ENCODE results near the gene SLC13A3.

SLC13A3 gene

GRCh38 chr20:46629341-46629740, 21.9 kb downstream of the SLC13A3 start:
- Histone ChIP-seq H3K36me3 (ENCODE audit: control insufficient read depth in 1 of 2, insufficient read depth in 2 of 2, low read length in 2 of 2) (no peaks in the 10 kb centered on the region), H3K27ac (ENCODE audit: low read length) (no peak overlapping the region), H3K9me3 (ENCODE audit: control insufficient read depth in 1 of 2, low read length in 2 of 2) (peaks cover 11 to 18% of the 10 kb centered on the region in 2 donors), H3K27me3 (ENCODE audit: low read depth, low read length) (no peaks in the 10 kb centered on the region), H3K4me3 (ENCODE audit: low read depth in 1 of 2, low read length in 2 of 2) (no peak overlapping the region), H3K4me1 (ENCODE audit: control insufficient read depth in 1 of 2, insufficient read depth in 2 of 2, low read length in 2 of 2) (no peaks in the 10 kb centered on the region)

GRCh38 chr20:46627234-46627633, 24.0 kb downstream of the SLC13A3 start:
- Histone ChIP-seq H3K4me1 (ENCODE audit: control insufficient read depth in 1 of 2, insufficient read depth in 2 of 2, low read length in 2 of 2) (no peaks in the 10 kb centered on the region), H3K27me3 (ENCODE audit: low read depth, low read length) (no peaks in the 10 kb centered on the region), H3K36me3 (ENCODE audit: control insufficient read depth in 1 of 2, insufficient read depth in 2 of 2, low read length in 2 of 2) (no peaks in the 10 kb centered on the region), H3K4me3 (ENCODE audit: low read depth in 1 of 2, low read length in 2 of 2) (no peak overlapping the region), H3K9me3 (ENCODE audit: control insufficient read depth in 1 of 2, low read length in 2 of 2) (peaks cover 17 to 22% of the 10 kb centered on the region in 2 donors), H3K27ac (ENCODE audit: low read length) (no peak overlapping the region)

DNA sequence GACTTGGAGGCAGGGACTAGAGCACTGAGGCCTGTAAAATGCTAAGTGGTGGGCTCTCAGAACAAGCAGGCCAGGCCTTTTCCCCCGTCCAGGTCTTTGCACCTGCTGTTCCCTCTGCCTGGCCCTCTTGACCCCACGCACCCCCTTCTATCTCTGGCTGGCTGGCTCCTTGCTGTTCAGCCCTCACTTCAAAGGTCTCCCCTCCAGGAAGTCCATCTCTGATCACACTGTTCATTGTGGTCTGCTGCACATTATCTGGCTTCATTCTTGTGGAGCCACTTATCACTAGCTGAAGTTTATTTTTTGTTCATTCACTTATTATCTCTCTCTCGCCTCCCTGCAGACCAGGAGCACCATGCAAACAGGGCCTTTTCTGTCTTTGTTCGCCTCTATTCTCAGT, 24.5 kb downstream of the SLC13A3 start:
- H3K27ac ChIP-seq (ENCODE audit: low read length): no peak overlapping the region
- H3K27me3 ChIP-seq (ENCODE audit: low read depth, low read length): no peaks in the 10 kb centered on the region
- no peak overlapping the region for H3K4me3 ChIP-seq (ENCODE audit: low read depth in 1 of 2, low read length in 2 of 2)
- H3K4me1 ChIP-seq (ENCODE audit: control insufficient read depth in 1 of 2, insufficient read depth in 2 of 2, low read length in 2 of 2): no peaks in the 10 kb centered on the region
- peaks cover 17 to 22% of the 10 kb centered on the region in 2 donors for H3K9me3 ChIP-seq (ENCODE audit: control insufficient read depth in 1 of 2, low read length in 2 of 2)
- H3K36me3 ChIP-seq (ENCODE audit: control insufficient read depth in 1 of 2, insufficient read depth in 2 of 2, low read length in 2 of 2): no peaks in the 10 kb centered on the region

GRCh38 chr20:46625875-46626373, 25.3 kb downstream of the SLC13A3 start:
- Histone ChIP-seq H3K4me3 (ENCODE audit: low read depth in 1 of 2, low read length in 2 of 2) (no peak overlapping the region), H3K9me3 (ENCODE audit: control insufficient read depth in 1 of 2, low read length in 2 of 2) (peaks cover 17 to 22% of the 10 kb centered on the region in 2 donors)

DNA sequence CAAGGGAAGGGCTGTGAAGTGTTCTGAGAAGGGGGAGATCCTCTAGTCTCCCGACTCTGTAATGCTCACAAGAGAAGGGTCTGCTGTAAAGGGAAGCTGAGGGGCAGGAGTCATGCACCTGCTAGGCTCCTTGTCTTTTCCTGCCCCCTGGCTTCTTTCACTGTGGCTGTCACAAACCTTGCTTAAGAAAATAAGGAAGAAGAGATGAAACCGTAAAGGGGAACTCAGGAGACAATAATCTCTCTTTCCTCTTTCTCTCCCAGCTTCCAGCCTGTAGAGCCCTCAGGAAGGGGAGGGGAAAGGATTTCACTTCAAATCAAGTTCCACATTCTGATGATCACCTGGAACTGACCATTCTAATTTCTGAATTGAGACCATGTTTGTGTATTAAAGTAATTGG, 26.3 kb downstream of the SLC13A3 start:
- no peaks in the 10 kb centered on the region for H3K27me3 ChIP-seq (ENCODE audit: low read depth, low read length)
- no peak overlapping the region for H3K27ac ChIP-seq (ENCODE audit: low read length)

More at GRCh38 chr20:46625875-46626373, 25.3 kb downstream of the SLC13A3 start:
- no peaks in the 10 kb centered on the region for H3K27me3 ChIP-seq (ENCODE audit: low read depth, low read length)
- H3K27ac ChIP-seq (ENCODE audit: low read length): no peak overlapping the region
- no peaks in the 10 kb centered on the region for H3K36me3 ChIP-seq (ENCODE audit: control insufficient read depth in 1 of 2, insufficient read depth in 2 of 2, low read length in 2 of 2)
- no peaks in the 10 kb centered on the region for H3K4me1 ChIP-seq (ENCODE audit: control insufficient read depth in 1 of 2, insufficient read depth in 2 of 2, low read length in 2 of 2)

DNA sequence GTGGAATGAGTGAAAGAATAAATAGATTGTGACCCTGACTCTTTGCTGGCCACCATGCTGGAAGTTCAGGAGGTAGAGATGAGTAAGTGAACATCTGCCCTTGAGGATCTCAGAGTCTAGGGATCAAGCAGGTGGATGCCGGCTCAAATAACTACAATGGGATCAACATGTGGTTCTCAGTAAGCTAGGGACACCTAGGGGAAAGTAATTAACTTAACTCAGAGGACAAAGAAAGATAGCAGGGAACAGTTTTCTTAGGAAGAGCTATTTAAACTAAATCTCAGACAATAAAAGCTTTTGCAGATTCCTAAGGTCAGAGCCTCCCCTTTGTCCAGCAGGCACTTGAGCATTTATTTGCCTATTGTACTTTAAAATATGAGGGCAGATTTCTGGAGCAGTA, 29.1 kb downstream of the SLC13A3 start:
- no peaks in the 10 kb centered on the region for H3K4me1 ChIP-seq (ENCODE audit: control insufficient read depth in 1 of 2, insufficient read depth in 2 of 2, low read length in 2 of 2)
- H3K27ac ChIP-seq (ENCODE audit: low read length): no peak overlapping the region
- no peak overlapping the region for H3K4me3 ChIP-seq (ENCODE audit: low read depth in 1 of 2, low read length in 2 of 2)

More for the DNA sequence above, 26.3 kb downstream of the SLC13A3 start:
- H3K36me3 ChIP-seq (ENCODE audit: control insufficient read depth in 1 of 2, insufficient read depth in 2 of 2, low read length in 2 of 2): no peaks in the 10 kb centered on the region
- H3K9me3 ChIP-seq (ENCODE audit: control insufficient read depth in 1 of 2, low read length in 2 of 2): peaks cover 15 to 22% of the 10 kb centered on the region in 2 donors
- no peaks in the 10 kb centered on the region for H3K4me1 ChIP-seq (ENCODE audit: control insufficient read depth in 1 of 2, insufficient read depth in 2 of 2, low read length in 2 of 2)
- no peak overlapping the region for H3K4me3 ChIP-seq (ENCODE audit: low read depth in 1 of 2, low read length in 2 of 2)

DNA sequence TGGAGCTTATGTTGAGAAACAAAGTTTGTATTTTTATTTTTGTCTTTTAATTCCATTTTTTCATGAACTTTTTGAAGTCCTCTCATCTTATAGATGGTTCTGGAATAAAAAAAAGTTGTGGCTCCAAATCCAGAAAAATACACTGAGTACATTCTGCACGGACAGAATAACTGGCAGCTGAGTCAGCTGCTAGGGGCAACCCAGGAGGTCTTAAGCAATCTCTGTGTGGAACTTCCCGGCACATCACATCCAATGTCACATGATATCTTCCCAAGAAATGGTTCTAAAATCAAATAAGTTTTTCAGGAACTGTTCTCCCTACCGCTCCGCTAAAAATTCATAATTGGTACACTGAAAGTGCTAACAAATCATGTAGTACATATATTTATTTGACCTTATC, 29.8 kb downstream of the SLC13A3 start:
- peaks cover 6 to 10% of the 10 kb centered on the region in 2 donors for H3K9me3 ChIP-seq (ENCODE audit: control insufficient read depth in 1 of 2, low read length in 2 of 2)
- no peak overlapping the region for H3K4me3 ChIP-seq (ENCODE audit: low read depth in 1 of 2, low read length in 2 of 2)
- no peaks in the 10 kb centered on the region for H3K4me1 ChIP-seq (ENCODE audit: control insufficient read depth in 1 of 2, insufficient read depth in 2 of 2, low read length in 2 of 2)
- H3K36me3 ChIP-seq (ENCODE audit: control insufficient read depth in 1 of 2, insufficient read depth in 2 of 2, low read length in 2 of 2): no peaks in the 10 kb centered on the region
- no peaks in the 10 kb centered on the region for H3K27me3 ChIP-seq (ENCODE audit: low read depth, low read length)
- no peak overlapping the region for H3K27ac ChIP-seq (ENCODE audit: low read length)

More for the DNA sequence above, 29.1 kb downstream of the SLC13A3 start:
- Histone ChIP-seq H3K36me3 (ENCODE audit: control insufficient read depth in 1 of 2, insufficient read depth in 2 of 2, low read length in 2 of 2) (no peaks in the 10 kb centered on the region), H3K9me3 (ENCODE audit: control insufficient read depth in 1 of 2, low read length in 2 of 2) (peaks cover 6 to 10% of the 10 kb centered on the region in 2 donors), H3K27me3 (ENCODE audit: low read depth, low read length) (no peaks in the 10 kb centered on the region)

DNA sequence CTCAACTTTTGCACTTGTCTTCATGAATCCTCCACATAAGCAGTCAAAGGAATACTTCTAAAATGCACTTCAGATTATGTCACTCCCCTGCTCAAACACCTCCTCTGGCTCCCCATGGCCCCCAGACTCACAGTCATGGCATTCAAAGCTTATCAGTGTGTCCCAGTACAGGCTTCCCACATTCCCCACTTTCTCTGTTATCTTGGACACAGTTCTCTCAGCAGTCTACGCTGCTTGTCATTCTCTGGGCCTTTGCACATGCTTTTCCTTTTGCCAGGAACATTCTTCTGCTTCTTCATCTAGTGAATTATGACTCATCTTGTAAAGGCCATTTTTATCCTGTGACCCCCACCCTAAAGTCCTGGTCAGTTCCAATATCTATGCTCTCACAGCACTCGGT, 31.8 kb downstream of the SLC13A3 start:
- Histone ChIP-seq H3K36me3 (ENCODE audit: control insufficient read depth in 1 of 2, insufficient read depth in 2 of 2, low read length in 2 of 2) (no peaks in the 10 kb centered on the region), H3K9me3 (ENCODE audit: control insufficient read depth in 1 of 2, low read length in 2 of 2) (peaks cover 5 to 6% of the 10 kb centered on the region in 2 donors), H3K27ac (ENCODE audit: low read length) (no peak overlapping the region), H3K27me3 (ENCODE audit: low read depth, low read length) (no peaks in the 10 kb centered on the region), H3K4me1 (ENCODE audit: control insufficient read depth in 1 of 2, insufficient read depth in 2 of 2, low read length in 2 of 2) (no peaks in the 10 kb centered on the region), H3K4me3 (ENCODE audit: low read depth in 1 of 2, low read length in 2 of 2) (no peak overlapping the region)

GRCh38 chr20:46618316-46619100, 32.8 kb downstream of the SLC13A3 start:
- Histone ChIP-seq H3K27ac (ENCODE audit: low read length) (no peak overlapping the region), H3K9me3 (ENCODE audit: control insufficient read depth in 1 of 2, low read length in 2 of 2) (no peaks in the 10 kb centered on the region), H3K4me1 (ENCODE audit: control insufficient read depth in 1 of 2, insufficient read depth in 2 of 2, low read length in 2 of 2) (no peaks in the 10 kb centered on the region)

DNA sequence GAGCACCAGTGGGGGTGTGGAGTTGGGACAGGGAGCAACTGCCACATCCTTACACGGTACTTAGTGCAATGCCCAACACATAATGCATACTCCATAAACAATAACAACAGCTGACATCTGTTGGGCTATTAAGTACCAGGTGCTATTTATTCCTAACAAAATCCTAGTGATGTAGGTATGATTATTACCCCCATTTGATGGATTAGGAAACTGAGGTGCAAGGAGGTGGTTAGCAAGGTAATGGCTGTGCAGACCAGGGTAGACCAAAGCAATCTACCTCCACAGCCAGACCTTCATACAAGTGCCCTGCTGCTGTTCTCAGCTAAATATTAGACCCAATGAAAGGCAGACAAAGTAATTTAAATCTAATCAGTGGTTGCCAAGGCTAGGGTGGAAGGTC, 36.8 kb downstream of the SLC13A3 start:
- Histone ChIP-seq H3K4me1 (ENCODE audit: control insufficient read depth in 1 of 2, insufficient read depth in 2 of 2, low read length in 2 of 2) (no peaks in the 10 kb centered on the region), H3K4me3 (ENCODE audit: low read depth in 1 of 2, low read length in 2 of 2) (no peak overlapping the region), H3K27me3 (ENCODE audit: low read depth, low read length) (no peaks in the 10 kb centered on the region)

More at GRCh38 chr20:46618316-46619100, 32.8 kb downstream of the SLC13A3 start:
- Histone ChIP-seq H3K36me3 (ENCODE audit: control insufficient read depth in 1 of 2, insufficient read depth in 2 of 2, low read length in 2 of 2) (no peaks in the 10 kb centered on the region), H3K4me3 (ENCODE audit: low read depth in 1 of 2, low read length in 2 of 2) (no peak overlapping the region), H3K27me3 (ENCODE audit: low read depth, low read length) (no peaks in the 10 kb centered on the region)

GRCh38 chr20:46610145-46610544, 41.1 kb downstream of the SLC13A3 start:
- Histone ChIP-seq H3K27me3 (ENCODE audit: low read depth, low read length) (no peaks in the 10 kb centered on the region), H3K4me3 (ENCODE audit: low read depth in 1 of 2, low read length in 2 of 2) (no peak overlapping the region), H3K9me3 (ENCODE audit: control insufficient read depth in 1 of 2, low read length in 2 of 2) (no peaks in the 10 kb centered on the region), H3K27ac (ENCODE audit: low read length) (no peak overlapping the region), H3K4me1 (ENCODE audit: control insufficient read depth in 1 of 2, insufficient read depth in 2 of 2, low read length in 2 of 2) (no peaks in the 10 kb centered on the region), H3K36me3 (ENCODE audit: control insufficient read depth in 1 of 2, insufficient read depth in 2 of 2, low read length in 2 of 2) (no peaks in the 10 kb centered on the region)

More for the DNA sequence above, 36.8 kb downstream of the SLC13A3 start:
- no peak overlapping the region for H3K27ac ChIP-seq (ENCODE audit: low read length)
- H3K9me3 ChIP-seq (ENCODE audit: control insufficient read depth in 1 of 2, low read length in 2 of 2): no peaks in the 10 kb centered on the region
- H3K36me3 ChIP-seq (ENCODE audit: control insufficient read depth in 1 of 2, insufficient read depth in 2 of 2, low read length in 2 of 2): no peaks in the 10 kb centered on the region

Data from muscle layer of duodenum (tissue), 2 donors.